ENCODE measurements around the gene SPTLC3.

Gene SPTLC3

GRCh38 chr20:13054011-13054410 lies 45.2 kb downstream of the SPTLC3 start:
- no peak overlapping the region for H3K4me3 ChIP-seq (ENCODE audit: insufficient read length, low read depth)
- no peak overlapping the region for H3K9ac ChIP-seq (ENCODE audit: insufficient read length, low read depth)
- H3K9me3 ChIP-seq (ENCODE audit: insufficient read depth, low read length): no peaks in the 10 kb centered on the region
- no peak for DNase-seq (ENCODE audit: low read depth, low spot score)
- no peaks in the 10 kb centered on the region for H3K4me1 ChIP-seq (ENCODE audit: insufficient read depth, insufficient read length)
- H3K27me3 ChIP-seq (ENCODE audit: insufficient read depth, insufficient read length): no peaks in the 10 kb centered on the region
- H3K36me3 ChIP-seq (ENCODE audit: insufficient read depth, insufficient read length, low read length): no peaks in the 10 kb centered on the region
- no peak for TF ChIP-seq SUZ12 (IDR thresholded peaks at IDR 0.05; ENCODE audit: extremely low read depth, insufficient read depth, insufficient read length)
- TF ChIP-seq YY1 (IDR thresholded peaks at IDR 0.05; ENCODE audit: insufficient read depth, insufficient read length): no peak
- no peak for TF ChIP-seq ZNF274 (IDR thresholded peaks at IDR 0.05; ENCODE audit: low read depth, low read length)

GRCh38 chr20:13058666-13059389 lies 50.1 kb downstream of the SPTLC3 start:
- H3K9ac ChIP-seq (ENCODE audit: insufficient read length, low read depth): no peak overlapping the region
- no peaks in the 10 kb centered on the region for H3K27me3 ChIP-seq (ENCODE audit: insufficient read depth, insufficient read length)
- H3K9me3 ChIP-seq (ENCODE audit: insufficient read depth, low read length): no peaks in the 10 kb centered on the region
- no peaks in the 10 kb centered on the region for H3K4me1 ChIP-seq (ENCODE audit: insufficient read depth, insufficient read length)
- no peak for DNase-seq (ENCODE audit: low read depth, low spot score)
- H3K4me3 ChIP-seq (ENCODE audit: insufficient read length, low read depth): no peak overlapping the region
- TF ChIP-seq YY1 (IDR thresholded peaks at IDR 0.05; ENCODE audit: insufficient read depth, insufficient read length) (no peak), ZNF274 (IDR thresholded peaks at IDR 0.05; ENCODE audit: low read depth, low read length) (no peak), SUZ12 (IDR thresholded peaks at IDR 0.05; ENCODE audit: extremely low read depth, insufficient read depth, insufficient read length) (no peak)
- no peaks in the 10 kb centered on the region for H3K36me3 ChIP-seq (ENCODE audit: insufficient read depth, insufficient read length, low read length)

- Histone ChIP-seq H3K9ac (ENCODE audit: insufficient read length, low read depth) (no peak overlapping the region), H3K9me3 (ENCODE audit: insufficient read depth, low read length) (no peaks in the 10 kb centered on the region), H3K4me1 (ENCODE audit: insufficient read depth, insufficient read length) (no peaks in the 10 kb centered on the region), H3K36me3 (ENCODE audit: insufficient read depth, insufficient read length, low read length) (no peaks in the 10 kb centered on the region), H3K27me3 (ENCODE audit: insufficient read depth, insufficient read length) (no peaks in the 10 kb centered on the region), H3K4me3 (ENCODE audit: insufficient read length, low read depth) (no peak overlapping the region)
- no peak for TF ChIP-seq ZNF274 (IDR thresholded peaks at IDR 0.05; ENCODE audit: low read depth, low read length)
- no peak for TF ChIP-seq SUZ12 (IDR thresholded peaks at IDR 0.05; ENCODE audit: extremely low read depth, insufficient read depth, insufficient read length)
- no peak for DNase-seq (ENCODE audit: low read depth, low spot score)
Measured at GRCh38 chr20:13059398-13060136, 50.8 kb downstream of the SPTLC3 start.

- no peaks in the 10 kb centered on the region for H3K27me3 ChIP-seq (ENCODE audit: insufficient read depth, insufficient read length)
- DNase-seq (ENCODE audit: low read depth, low spot score): no peak
- H3K4me3 ChIP-seq (ENCODE audit: insufficient read length, low read depth): no peak overlapping the region
- H3K9ac ChIP-seq (ENCODE audit: insufficient read length, low read depth): no peak overlapping the region
- no peaks in the 10 kb centered on the region for H3K9me3 ChIP-seq (ENCODE audit: insufficient read depth, low read length)
- no peaks in the 10 kb centered on the region for H3K36me3 ChIP-seq (ENCODE audit: insufficient read depth, insufficient read length, low read length)
- no peak for TF ChIP-seq YY1 (IDR thresholded peaks at IDR 0.05; ENCODE audit: insufficient read depth, insufficient read length)
- TF ChIP-seq SUZ12 (IDR thresholded peaks at IDR 0.05; ENCODE audit: extremely low read depth, insufficient read depth, insufficient read length): no peak
- TF ChIP-seq ZNF274 (IDR thresholded peaks at IDR 0.05; ENCODE audit: low read depth, low read length): no peak
- no peaks in the 10 kb centered on the region for H3K4me1 ChIP-seq (ENCODE audit: insufficient read depth, insufficient read length)
Measured at GRCh38 chr20:13060327-13060726, 51.6 kb downstream of the SPTLC3 start.

GRCh38 chr20:13061381-13061780 lies 52.6 kb downstream of the SPTLC3 start:
- H3K36me3 ChIP-seq (ENCODE audit: insufficient read depth, insufficient read length, low read length): no peaks in the 10 kb centered on the region
- no peaks in the 10 kb centered on the region for H3K4me1 ChIP-seq (ENCODE audit: insufficient read depth, insufficient read length)
- DNase-seq (ENCODE audit: low read depth, low spot score): no peak
- H3K9me3 ChIP-seq (ENCODE audit: insufficient read depth, low read length): no peaks in the 10 kb centered on the region
- H3K4me3 ChIP-seq (ENCODE audit: insufficient read length, low read depth): no peak overlapping the region
- H3K27me3 ChIP-seq (ENCODE audit: insufficient read depth, insufficient read length): no peaks in the 10 kb centered on the region
- H3K9ac ChIP-seq (ENCODE audit: insufficient read length, low read depth): no peak overlapping the region
- TF ChIP-seq ZNF274 (IDR thresholded peaks at IDR 0.05; ENCODE audit: low read depth, low read length) (no peak), YY1 (IDR thresholded peaks at IDR 0.05; ENCODE audit: insufficient read depth, insufficient read length) (no peak), SUZ12 (IDR thresholded peaks at IDR 0.05; ENCODE audit: extremely low read depth, insufficient read depth, insufficient read length) (no peak)

- no peaks in the 10 kb centered on the region for H3K4me1 ChIP-seq (ENCODE audit: insufficient read depth, insufficient read length)
- no peak for TF ChIP-seq YY1 (IDR thresholded peaks at IDR 0.05; ENCODE audit: insufficient read depth, insufficient read length)
- no peak for TF ChIP-seq SUZ12 (IDR thresholded peaks at IDR 0.05; ENCODE audit: extremely low read depth, insufficient read depth, insufficient read length)
- no peak for TF ChIP-seq ZNF274 (IDR thresholded peaks at IDR 0.05; ENCODE audit: low read depth, low read length)
- no peaks in the 10 kb centered on the region for H3K9me3 ChIP-seq (ENCODE audit: insufficient read depth, low read length)
- H3K36me3 ChIP-seq (ENCODE audit: insufficient read depth, insufficient read length, low read length): no peaks in the 10 kb centered on the region
- no peak overlapping the region for H3K9ac ChIP-seq (ENCODE audit: insufficient read length, low read depth)
- H3K4me3 ChIP-seq (ENCODE audit: insufficient read length, low read depth): no peak overlapping the region
- no peak for DNase-seq (ENCODE audit: low read depth, low spot score)
- no peaks in the 10 kb centered on the region for H3K27me3 ChIP-seq (ENCODE audit: insufficient read depth, insufficient read length)
Measured at GRCh38 chr20:13062789-13063188, 54.0 kb downstream of the SPTLC3 start.

GRCh38 chr20:13068336-13068735 lies 59.6 kb downstream of the SPTLC3 start:
- TF ChIP-seq SUZ12 (IDR thresholded peaks at IDR 0.05; ENCODE audit: extremely low read depth, insufficient read depth, insufficient read length) (no peak), ZNF274 (IDR thresholded peaks at IDR 0.05; ENCODE audit: low read depth, low read length) (no peak), YY1 (IDR thresholded peaks at IDR 0.05; ENCODE audit: insufficient read depth, insufficient read length) (no peak)
- Histone ChIP-seq H3K9ac (ENCODE audit: insufficient read length, low read depth) (no peak overlapping the region), H3K9me3 (ENCODE audit: insufficient read depth, low read length) (no peaks in the 10 kb centered on the region), H3K4me1 (ENCODE audit: insufficient read depth, insufficient read length) (no peaks in the 10 kb centered on the region), H3K36me3 (ENCODE audit: insufficient read depth, insufficient read length, low read length) (no peaks in the 10 kb centered on the region), H3K4me3 (ENCODE audit: insufficient read length, low read depth) (no peak overlapping the region), H3K27me3 (ENCODE audit: insufficient read depth, insufficient read length) (no peaks in the 10 kb centered on the region)
- no peak for DNase-seq (ENCODE audit: low read depth, low spot score)
